Inferior parietal cortex (tissue), 1 donor: ENCODE measurements around the gene ST13.
"Not testable (repeated sequence)": the region's sequence is repeated elsewhere in the genome, so short reads cannot be mapped to it uniquely, and the experiment has no call there.

Source experiments
- DNase-seq: peaks from one replicate; pipeline ENCODE4 v3.0.0-alpha.2; 2016; ENCODE audit errors: extremely low spot score

Gene ST13

GRCh38 chr22:40838486-40838885 lies 18.0 kb downstream of the ST13 start:
- no peak for DNase-seq

- DNase-seq, result no peak
Measured at GRCh38 chr22:40834619-40835018, 21.8 kb downstream of the ST13 start.

- DNase-seq, result no peak
Measured at GRCh38 chr22:40829131-40829530, 27.3 kb downstream of the ST13 start.

GRCh38 chr22:40826984-40827741 lies 29.3 kb downstream of the ST13 start:
- no peak for DNase-seq

- DNase-seq, result not testable (repeated sequence)
Measured at GRCh38 chr22:40826292-40826691, 30.1 kb downstream of the ST13 start.

GRCh38 chr22:40823426-40823825 lies 33.0 kb downstream of the ST13 start:
- no peak for DNase-seq

- peak; percentile 8 for DNase-seq
Measured at GRCh38 chr22:40819599-40820140, 36.8 kb downstream of the ST13 start.

- peak; percentile 87 for DNase-seq
Measured at GRCh38 chr22:40818747-40819598, 37.5 kb downstream of the ST13 start, which contains the start of gene SLC25A17. Gene SLC25A17 (minus strand): TSS chr22:40819346. CDS start chr22:40819248, 98 bp downstream.

- DNase-seq, result no peak
Measured at GRCh38 chr22:40818192-40818746, 38.2 kb downstream of the ST13 start.

GRCh38 chr22:40817737-40818136 lies 38.7 kb downstream of the ST13 start:
- DNase-seq, result no peak

- no peak for DNase-seq
Measured at GRCh38 chr22:40813912-40814315, 42.5 kb downstream of the ST13 start.

GRCh38 chr22:40808018-40808841 lies 48.2 kb downstream of the ST13 start:
- DNase-seq, result no peak

GRCh38 chr22:40806711-40807110 lies 49.7 kb downstream of the ST13 start:
- no peak for DNase-seq

GRCh38 chr22:40805699-40806203 lies 50.7 kb downstream of the ST13 start:
- DNase-seq, result no peak

GRCh38 chr22:40805239-40805638 lies 51.2 kb downstream of the ST13 start:
- DNase-seq, result no peak

- DNase-seq, result no peak
Measured at GRCh38 chr22:40803321-40803720, 53.1 kb downstream of the ST13 start.

GRCh38 chr22:40799008-40799407 lies 57.4 kb downstream of the ST13 start:
- no peak for DNase-seq

GRCh38 chr22:40797427-40797826 lies 59.0 kb downstream of the ST13 start:
- no peak for DNase-seq

- DNase-seq, result no peak
Measured at GRCh38 chr22:40792451-40792850, 64.0 kb downstream of the ST13 start.

GRCh38 chr22:40791241-40791640 lies 65.2 kb downstream of the ST13 start:
- DNase-seq, result no peak

GRCh38 chr22:40789131-40789530 lies 67.3 kb downstream of the ST13 start:
- DNase-seq, result no peak
